C4-2B (cell line): ENCODE results near the gene WIZ.
"Not testable (repeated sequence)": the region's sequence is repeated elsewhere in the genome, so short reads cannot be mapped to it uniquely, and the experiment has no call there.

Experiments used
- ZFX ChIP-seq: fragments of 450-650 bp; IDR thresholded peaks from 2 replicates; pipeline ENCODE4 v1.6.1; 2017
- TF ChIP-seq, protein P1 (sequence below): fragments of 450-650 bp; conservative IDR thresholded peaks from 2 replicates; pipeline ENCODE4 v1.5.1; 2017; ENCODE audit warnings: mild to moderate bottlenecking

DNA sequence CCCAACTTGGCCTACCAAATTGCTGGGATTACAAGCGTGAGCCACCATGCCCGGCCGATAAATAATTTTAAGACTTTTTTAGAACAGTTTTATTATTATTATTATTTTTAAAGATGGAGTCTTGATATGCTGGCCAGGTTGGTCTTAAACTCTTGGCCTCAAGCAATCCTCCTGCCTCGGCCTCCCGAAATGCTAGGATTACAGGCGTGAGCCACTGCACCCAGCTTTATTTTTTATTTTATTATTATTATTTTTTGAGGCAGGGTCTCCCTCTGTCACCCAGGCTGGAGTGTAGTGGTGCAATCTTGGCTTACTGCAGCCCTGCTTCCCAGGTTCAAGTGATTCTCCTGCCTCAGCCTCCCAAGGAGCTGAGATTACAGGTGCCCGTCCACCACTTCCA, 31.2 kb upstream of the WIZ start:
- TF ChIP-seq, protein P1, sequence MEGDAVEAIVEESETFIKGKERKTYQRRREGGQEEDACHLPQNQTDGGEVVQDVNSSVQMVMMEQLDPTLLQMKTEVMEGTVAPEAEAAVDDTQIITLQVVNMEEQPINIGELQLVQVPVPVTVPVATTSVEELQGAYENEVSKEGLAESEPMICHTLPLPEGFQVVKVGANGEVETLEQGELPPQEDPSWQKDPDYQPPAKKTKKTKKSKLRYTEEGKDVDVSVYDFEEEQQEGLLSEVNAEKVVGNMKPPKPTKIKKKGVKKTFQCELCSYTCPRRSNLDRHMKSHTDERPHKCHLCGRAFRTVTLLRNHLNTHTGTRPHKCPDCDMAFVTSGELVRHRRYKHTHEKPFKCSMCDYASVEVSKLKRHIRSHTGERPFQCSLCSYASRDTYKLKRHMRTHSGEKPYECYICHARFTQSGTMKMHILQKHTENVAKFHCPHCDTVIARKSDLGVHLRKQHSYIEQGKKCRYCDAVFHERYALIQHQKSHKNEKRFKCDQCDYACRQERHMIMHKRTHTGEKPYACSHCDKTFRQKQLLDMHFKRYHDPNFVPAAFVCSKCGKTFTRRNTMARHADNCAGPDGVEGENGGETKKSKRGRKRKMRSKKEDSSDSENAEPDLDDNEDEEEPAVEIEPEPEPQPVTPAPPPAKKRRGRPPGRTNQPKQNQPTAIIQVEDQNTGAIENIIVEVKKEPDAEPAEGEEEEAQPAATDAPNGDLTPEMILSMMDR: not testable (repeated sequence)
- TF ChIP-seq ZFX: not testable (repeated sequence)
